ENCODE data around the gene FSHR.

The FSHR gene

DNA sequence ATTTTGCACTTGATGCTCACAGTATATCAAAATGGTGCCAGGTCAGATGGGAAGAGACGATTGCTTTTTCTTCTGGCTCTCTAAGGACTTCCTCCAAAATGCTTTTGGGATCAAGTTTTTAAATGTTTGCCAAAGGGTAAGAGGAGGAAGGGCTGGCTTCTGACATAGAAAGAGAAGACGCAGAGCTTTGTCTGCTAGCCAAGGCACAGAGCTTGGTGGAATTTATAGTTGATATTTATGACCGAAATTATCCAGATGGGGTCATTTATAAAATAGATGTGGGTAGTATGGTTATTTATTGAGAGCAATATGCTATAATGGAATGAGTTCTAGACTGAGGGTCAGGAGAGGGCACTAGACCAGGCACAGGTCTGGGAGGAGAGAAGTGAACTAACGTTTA, 193.3 kb downstream of the FSHR start:
- no peak overlapping the region for H2AFZ ChIP-seq (ENCODE audit: low read length)

GRCh38 chr2:48954935-48955334, 199.4 kb downstream of the FSHR start:
- no peaks in the 10 kb centered on the region for H4K20me1 ChIP-seq (ENCODE audit: insufficient read depth, low read length)

More for the DNA sequence above, 193.3 kb downstream of the FSHR start:
- TF ChIP-seq, protein P1, sequence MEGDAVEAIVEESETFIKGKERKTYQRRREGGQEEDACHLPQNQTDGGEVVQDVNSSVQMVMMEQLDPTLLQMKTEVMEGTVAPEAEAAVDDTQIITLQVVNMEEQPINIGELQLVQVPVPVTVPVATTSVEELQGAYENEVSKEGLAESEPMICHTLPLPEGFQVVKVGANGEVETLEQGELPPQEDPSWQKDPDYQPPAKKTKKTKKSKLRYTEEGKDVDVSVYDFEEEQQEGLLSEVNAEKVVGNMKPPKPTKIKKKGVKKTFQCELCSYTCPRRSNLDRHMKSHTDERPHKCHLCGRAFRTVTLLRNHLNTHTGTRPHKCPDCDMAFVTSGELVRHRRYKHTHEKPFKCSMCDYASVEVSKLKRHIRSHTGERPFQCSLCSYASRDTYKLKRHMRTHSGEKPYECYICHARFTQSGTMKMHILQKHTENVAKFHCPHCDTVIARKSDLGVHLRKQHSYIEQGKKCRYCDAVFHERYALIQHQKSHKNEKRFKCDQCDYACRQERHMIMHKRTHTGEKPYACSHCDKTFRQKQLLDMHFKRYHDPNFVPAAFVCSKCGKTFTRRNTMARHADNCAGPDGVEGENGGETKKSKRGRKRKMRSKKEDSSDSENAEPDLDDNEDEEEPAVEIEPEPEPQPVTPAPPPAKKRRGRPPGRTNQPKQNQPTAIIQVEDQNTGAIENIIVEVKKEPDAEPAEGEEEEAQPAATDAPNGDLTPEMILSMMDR (IDR thresholded peaks at IDR 0.05; ENCODE audit: low read length): no peak
- TF ChIP-seq EZH2 (IDR thresholded peaks at IDR 0.05; ENCODE audit: borderline replicate concordance, low read length): no peak
- Histone ChIP-seq H3K36me3 (ENCODE audit: insufficient read depth, low read length) (no peaks in the 10 kb centered on the region), H3K9me3 (ENCODE audit: low read length) (no peaks in the 10 kb centered on the region), H3K79me2 (ENCODE audit: insufficient read depth, low read length) (no peaks in the 10 kb centered on the region), H3K9me2 (ENCODE audit: low read depth, low read length) (no peaks in the 10 kb centered on the region), H3K4me2 (ENCODE audit: low read length) (no peak overlapping the region), H3K4me3 (ENCODE audit: low read depth, low read length, poor library complexity, severe bottlenecking) (no peak overlapping the region), H3K27ac (ENCODE audit: low read depth, low read length, poor library complexity, severe bottlenecking) (no peak overlapping the region), H4K20me1 (ENCODE audit: insufficient read depth, low read length) (no peaks in the 10 kb centered on the region), H3K27me3 (ENCODE audit: insufficient read depth, low read length) (no peaks in the 10 kb centered on the region), H3F3A (ENCODE audit: insufficient read depth, low read length) (no peaks in the 10 kb centered on the region), H3K4me1 (ENCODE audit: insufficient read depth, low read length, severe bottlenecking) (no peaks in the 10 kb centered on the region), H3K9ac (ENCODE audit: low read length) (no peak overlapping the region)

DNA sequence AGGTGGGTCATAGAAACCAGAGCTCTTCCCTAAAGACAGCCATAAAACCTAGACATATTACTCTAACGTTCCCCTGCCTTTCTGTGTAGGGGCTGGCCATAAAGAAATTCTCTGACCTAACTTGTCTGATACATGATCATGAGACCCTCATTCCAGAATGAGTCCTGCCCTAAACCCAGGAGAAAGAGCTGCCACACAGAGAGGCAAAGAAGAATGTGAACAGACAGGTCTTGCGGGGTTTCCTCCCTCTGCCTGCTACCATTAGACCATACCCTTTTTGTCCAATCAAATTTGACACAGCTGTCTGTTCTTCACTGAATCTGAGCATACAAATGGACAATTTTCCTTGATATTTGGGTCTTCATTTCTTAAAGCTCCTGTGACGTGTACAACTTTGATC, 200.0 kb downstream of the FSHR start:
- no peaks in the 10 kb centered on the region for H3K9me2 ChIP-seq (ENCODE audit: low read depth, low read length)

More at GRCh38 chr2:48954935-48955334, 199.4 kb downstream of the FSHR start:
- no peaks in the 10 kb centered on the region for H3K79me2 ChIP-seq (ENCODE audit: insufficient read depth, low read length)
- no peaks in the 10 kb centered on the region for H3K27me3 ChIP-seq (ENCODE audit: insufficient read depth, low read length)
- no peak overlapping the region for H3K27ac ChIP-seq (ENCODE audit: low read depth, low read length, poor library complexity, severe bottlenecking)
- no peaks in the 10 kb centered on the region for H3K4me1 ChIP-seq (ENCODE audit: insufficient read depth, low read length, severe bottlenecking)
- H3K9me3 ChIP-seq (ENCODE audit: low read length): no peaks in the 10 kb centered on the region
- no peak overlapping the region for H3K9ac ChIP-seq (ENCODE audit: low read length)
- no peak overlapping the region for H2AFZ ChIP-seq (ENCODE audit: low read length)
- no peaks in the 10 kb centered on the region for H3K36me3 ChIP-seq (ENCODE audit: insufficient read depth, low read length)
- H3K4me2 ChIP-seq (ENCODE audit: low read length): no peak overlapping the region
- H3K9me2 ChIP-seq (ENCODE audit: low read depth, low read length): no peaks in the 10 kb centered on the region
- H3K4me3 ChIP-seq (ENCODE audit: low read depth, low read length, poor library complexity, severe bottlenecking): no peak overlapping the region
- TF ChIP-seq, protein P1 (IDR thresholded peaks at IDR 0.05; ENCODE audit: low read length): no peak
- TF ChIP-seq EZH2 (IDR thresholded peaks at IDR 0.05; ENCODE audit: borderline replicate concordance, low read length): no peak
- H3F3A ChIP-seq (ENCODE audit: insufficient read depth, low read length): no peaks in the 10 kb centered on the region

More for the DNA sequence above, 200.0 kb downstream of the FSHR start:
- H3K79me2 ChIP-seq (ENCODE audit: insufficient read depth, low read length): no peaks in the 10 kb centered on the region
- no peaks in the 10 kb centered on the region for H4K20me1 ChIP-seq (ENCODE audit: insufficient read depth, low read length)
- no peak for TF ChIP-seq EZH2 (IDR thresholded peaks at IDR 0.05; ENCODE audit: borderline replicate concordance, low read length)
- TF ChIP-seq, protein P1 (IDR thresholded peaks at IDR 0.05; ENCODE audit: low read length): no peak
- H3K4me2 ChIP-seq (ENCODE audit: low read length): no peak overlapping the region
- no peak overlapping the region for H3K9ac ChIP-seq (ENCODE audit: low read length)
- H3K4me3 ChIP-seq (ENCODE audit: low read depth, low read length, poor library complexity, severe bottlenecking): no peak overlapping the region
- no peaks in the 10 kb centered on the region for H3K36me3 ChIP-seq (ENCODE audit: insufficient read depth, low read length)
- no peak overlapping the region for H2AFZ ChIP-seq (ENCODE audit: low read length)
- H3K4me1 ChIP-seq (ENCODE audit: insufficient read depth, low read length, severe bottlenecking): no peaks in the 10 kb centered on the region
- H3K9me3 ChIP-seq (ENCODE audit: low read length): no peaks in the 10 kb centered on the region
- no peak overlapping the region for H3K27ac ChIP-seq (ENCODE audit: low read depth, low read length, poor library complexity, severe bottlenecking)
- no peaks in the 10 kb centered on the region for H3F3A ChIP-seq (ENCODE audit: insufficient read depth, low read length)
- H3K27me3 ChIP-seq (ENCODE audit: insufficient read depth, low read length): no peaks in the 10 kb centered on the region
